Natural killer cell (primary cell): ENCODE data around the gene KEL. TPM values are rescaled to one million over a fixed set of nuclear protein-coding genes. Genes with fewer than 3 reads are reported as not detected.

Source experiments
- ATAC-seq, 3 donors: fragments of 150-1000 bp in 2 of 3; fragments of 200-7000 bp in 1 of 3; cut with Tn5 transposase; 1 replicate in 1 of 3; 2 replicates in 2 of 3; pipeline ENCODE4 v1.10.0; 2021; ENCODE audit warnings: mild to moderate bottlenecking in 2 of 3, moderate library complexity in 2 of 3
- DNase-seq, 2 donors: peaks; one replicate each; pipeline versions ENCODE4 v3.0.0 to v3.0.0-alpha.2; 2013 to 2021; ENCODE audit warnings: mixed read lengths in 1 of 2
- H3K27ac ChIP-seq: one replicate; pipeline ENCODE4 v1.5.1; 2013; ENCODE audit warnings: mild to moderate bottlenecking, low read length
- H3K27me3 ChIP-seq: one replicate; pipeline ENCODE4 v1.6.1; 2013; ENCODE audit warnings: low read length; ENCODE audit not compliant: control insufficient read depth, insufficient read depth
- H3K36me3 ChIP-seq: one replicate; pipeline ENCODE4 v1.6.1; 2013; ENCODE audit warnings: low read length; ENCODE audit not compliant: control insufficient read depth, insufficient read depth
- H3K4me1 ChIP-seq: one replicate; pipeline ENCODE4 v1.6.1; 2013; ENCODE audit warnings: low read length; ENCODE audit not compliant: control insufficient read depth, insufficient read depth
- H3K4me3 ChIP-seq: one replicate; pipeline ENCODE4 v1.5.1; 2013; ENCODE audit warnings: low read length
- H3K9me3 ChIP-seq: one replicate; pipeline ENCODE4 v1.6.1; 2013; ENCODE audit warnings: low read length; ENCODE audit not compliant: control insufficient read depth, insufficient read depth
- H3K27ac Mint-ChIP-seq, 2 donors: one replicate each; pipeline ENCODE4 v1.8.0; 2022; ENCODE audit warnings: mild to moderate bottlenecking in 2 of 2, mixed read lengths in 2 of 2, moderate library complexity in 1 of 2
- H3K27me3 Mint-ChIP-seq, 2 donors: one replicate each; pipeline ENCODE4 v1.8.0; 2022; ENCODE audit warnings: low read depth in 2 of 2, mixed read lengths in 2 of 2
- H3K36me3 Mint-ChIP-seq: one replicate; pipeline ENCODE4 v1.8.0; 2022; ENCODE audit warnings: mixed read lengths
- H3K4me1 Mint-ChIP-seq, 2 donors: one replicate each; pipeline ENCODE4 v1.8.0; 2022; ENCODE audit warnings: mixed read lengths in 2 of 2
- H3K4me3 Mint-ChIP-seq: one replicate; pipeline ENCODE4 v1.8.0; 2022; ENCODE audit warnings: mild to moderate bottlenecking, moderate library complexity, mixed read lengths
- H3K9me3 Mint-ChIP-seq, 2 donors: one replicate each; pipeline ENCODE4 v1.8.0; 2022; ENCODE audit warnings: mixed read lengths in 2 of 2
- CTCF ChIP-seq: fragments of 200-600 bp; IDR thresholded peaks from one replicate; pipeline ENCODE4 v1.8.0; 2022; ENCODE audit warnings: antibody characterized with exemption
- WGBS: methylation state at CpG from one replicate; pipeline ENCODE4 v1.1.7; 2013; ENCODE audit warnings: missing lambda C conversion rate; ENCODE audit not compliant: insufficient coverage; 5-methylcytosine and 5-hydroxymethylcytosine counted together
- intact Hi-C: fragments of 100-400 bp; cut with micrococcal nuclease; formaldehyde crosslinking; loops from one replicate; pipeline ENCODE4 v1.14.2; 2022
- total RNA-seq, 4 donors: library from RNA; stranded (reverse); fragments of 120-200 nt in 1 of 4; gene quantifications; one replicate each; pipeline versions ENCODE4 v1.2.3 to v1.2.4, GENCODE V29; 2013 to 2022

KEL gene
- total RNA-seq, 3 donors from 2014 or later (not counting 1 experiment from before 2014, with no cell fraction given) = 0.09 to 0.61 TPM; not detected in 1

- Mint-ChIP-seq H3K4me1 (no peaks in the 10 kb centered on the region), H3K36me3 (no peaks in the 10 kb centered on the region), H3K27me3 (peaks cover 23 to 30% of the 10 kb centered on the region in 2 donors), H3K27ac (no peak overlapping the region), H3K9me3 (no peaks in the 10 kb centered on the region), H3K4me3 (no peak overlapping the region)
- Histone ChIP-seq H3K27me3 (no peaks in the 10 kb centered on the region), H3K36me3 (no peaks in the 10 kb centered on the region), H3K9me3 (no peaks in the 10 kb centered on the region), H3K27ac (no peak overlapping the region), H3K4me1 (no peaks in the 10 kb centered on the region), H3K4me3 (no peak overlapping the region)
- 85% methylated on average over 2 of the region's 2 CpGs for WGBS
- no peak for ATAC-seq
- no peak for TF ChIP-seq CTCF
- intact Hi-C loops = no loop called here
- no peak for DNase-seq
Observed at GRCh38 chr7:142910481-142910880, 51.7 kb downstream of the KEL start.

DNA sequence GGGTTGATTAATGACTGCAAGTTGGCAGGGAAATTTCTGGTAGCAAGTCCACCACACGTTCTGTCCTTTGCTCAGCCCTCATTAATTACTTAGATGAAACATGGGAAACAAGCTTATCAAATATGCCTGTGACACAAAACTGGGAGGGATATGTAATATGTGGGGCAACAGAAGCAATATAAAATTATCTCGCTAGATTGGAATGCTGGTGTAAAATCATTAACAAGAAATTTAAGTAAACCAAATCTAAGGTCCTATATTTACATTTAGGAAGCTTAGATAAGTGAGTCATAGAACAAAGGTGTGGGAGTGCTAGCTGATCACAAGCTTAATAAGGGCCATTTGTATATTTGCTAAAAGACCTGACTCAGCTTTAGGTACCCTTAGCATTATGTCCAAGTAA is 52.1 kb downstream of the KEL start:
- Histone ChIP-seq H3K36me3 (no peaks in the 10 kb centered on the region), H3K4me3 (no peak overlapping the region), H3K9me3 (no peaks in the 10 kb centered on the region), H3K27me3 (no peaks in the 10 kb centered on the region), H3K27ac (no peak overlapping the region), H3K4me1 (no peaks in the 10 kb centered on the region)
- H3K4me1 Mint-ChIP-seq = no peaks in the 10 kb centered on the region
- intact Hi-C loops = no loop called here
- no peak for DNase-seq
- no peaks in the 10 kb centered on the region for H3K36me3 Mint-ChIP-seq
- no peak for ATAC-seq
- H3K9me3 Mint-ChIP-seq = no peaks in the 10 kb centered on the region
- H3K27me3 Mint-ChIP-seq = peaks cover 23 to 30% of the 10 kb centered on the region in 2 donors
- WGBS = 80% methylated on average over 1 of the region's 2 CpGs
- no peak for TF ChIP-seq CTCF
- no peak overlapping the region for H3K4me3 Mint-ChIP-seq
- no peak overlapping the region for H3K27ac Mint-ChIP-seq

DNA sequence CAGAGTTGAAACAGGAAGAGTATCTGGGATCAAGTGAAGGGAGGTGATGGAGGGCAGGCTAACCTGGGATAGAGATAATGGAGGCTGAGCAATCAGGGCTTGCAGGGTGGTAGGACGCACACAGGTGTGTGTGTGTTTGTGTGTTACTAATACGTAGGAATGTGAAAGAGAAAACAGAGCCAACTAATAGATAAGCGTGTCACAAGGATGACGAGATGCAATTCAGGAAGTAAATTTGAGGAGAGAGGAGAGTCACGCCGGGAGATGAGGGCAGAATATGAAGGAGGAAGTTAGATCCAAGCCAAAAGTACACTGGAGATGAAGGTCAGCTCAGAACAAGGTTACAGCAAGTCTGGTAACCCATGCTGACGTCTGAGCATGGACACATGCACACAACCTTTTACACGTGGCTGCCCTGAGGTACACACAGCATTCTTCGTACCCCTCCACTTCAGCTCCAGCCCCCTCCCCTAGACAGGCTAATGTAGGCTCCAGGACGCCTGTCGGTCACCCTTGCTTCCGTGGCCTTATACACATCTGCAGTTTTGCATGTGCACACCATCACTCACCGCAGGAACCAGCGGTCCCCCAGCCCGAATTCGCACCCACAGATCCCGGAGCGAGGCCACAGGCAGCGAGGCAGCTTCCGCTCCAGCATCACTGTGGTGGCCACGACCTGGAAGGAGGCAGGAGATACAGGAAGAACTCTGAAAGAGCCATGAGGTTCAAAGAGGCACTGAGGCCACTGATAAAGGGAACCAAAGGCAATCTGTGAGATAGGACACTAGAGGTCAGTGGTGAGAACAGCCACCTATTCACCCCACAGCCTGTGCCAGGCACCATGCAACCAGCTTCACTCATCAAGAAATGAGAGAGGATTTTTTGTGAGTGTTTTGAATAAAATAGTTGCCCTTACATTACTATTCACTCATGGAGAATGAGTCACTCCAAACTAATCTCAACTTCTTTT is 53.0 kb downstream of the KEL start:
- 70% methylated on average over 21 of the region's 21 CpGs for WGBS
- peak in 1 of 3 donors; percentile 64 for ATAC-seq
- DNase-seq = peak in 1 of 2 donors; percentile 13

More for the DNA sequence above, 53.0 kb downstream of the KEL start:
- intact Hi-C loops = no loop called here
- peaks cover 20 to 28% of the 10 kb centered on the region in 2 donors for H3K27me3 Mint-ChIP-seq
- no peaks in the 10 kb centered on the region for H3K9me3 Mint-ChIP-seq
- Histone ChIP-seq H3K27me3 (no peaks in the 10 kb centered on the region), H3K4me3 (no peak overlapping the region), H3K4me1 (no peaks in the 10 kb centered on the region), H3K9me3 (no peaks in the 10 kb centered on the region), H3K36me3 (no peaks in the 10 kb centered on the region), H3K27ac (no peak overlapping the region)
- no peaks in the 10 kb centered on the region for H3K4me1 Mint-ChIP-seq
- no peak for TF ChIP-seq CTCF
- no peaks in the 10 kb centered on the region for H3K36me3 Mint-ChIP-seq
- H3K4me3 Mint-ChIP-seq = no peak overlapping the region
- no peak overlapping the region for H3K27ac Mint-ChIP-seq
